SK-N-SH (cell line): ENCODE measurements around the gene CHST6. TPM values are rescaled to one million over a fixed set of nuclear protein-coding genes. Genes with fewer than 3 reads are reported as not detected.

Experiments used
- CTCF ChIA-PET: fragments of 300-600, 350-600 bp; formaldehyde crosslinking; extraction: SDS; loops from one replicate; lab custom pipeline; 2021; lab: Yijun Ruan, JAX
- POLR2A ChIA-PET: fragments of 350-600 bp; sonication (Branson Sonifier 250); formaldehyde crosslinking; extraction: SDS; loops from one replicate; lab custom pipeline; 2020; ENCODE audit warnings: antibody characterized with exemption, inconsistent platforms; lab: Yijun Ruan, JAX
- DNase-seq: peaks from one replicate; pipeline ENCODE4 v3.0.0; 2012
- H2AFZ ChIP-seq: fragments of 200-600 bp; sonication (generic); 2 replicates; pipeline ENCODE4 v1.8.1; 2016; ENCODE audit warnings: antibody characterized with exemption, mild to moderate bottlenecking, low read depth
- H3F3A ChIP-seq: fragments of 200-600 bp; sonication (generic); replicated peaks from 2 replicates; pipeline ENCODE3; 2016; ENCODE audit warnings: antibody characterized with exemption, mild to moderate bottlenecking; ENCODE audit not compliant: insufficient read depth
- H3K27ac ChIP-seq, 2 experiments: fragments of 200-500 bp in 1 of 2; fragments of 200-600 bp in 1 of 2; sonication (Bioruptor generic) in 1 of 2; sonication (generic), shearing (Covaris generic) in 1 of 2; 2 replicates each; pipeline versions ENCODE4 v1.5.1 to v1.6.1; 2014 to 2016; ENCODE audit warnings: low read depth in 2 of 2, inconsistent platforms in 1 of 2, low read length in 1 of 2, mild to moderate bottlenecking in 1 of 2, mixed read lengths in 1 of 2
- H3K27me3 ChIP-seq: fragments of 200-600 bp; sonication (generic), shearing (Covaris generic); 2 replicates; pipeline ENCODE4 v1.6.1; 2016; ENCODE audit warnings: mixed run types; ENCODE audit not compliant: insufficient read depth
- H3K36me3 ChIP-seq, 2 experiments: fragments of 200-500 bp in 1 of 2; fragments of 200-600 bp in 1 of 2; sonication (Bioruptor generic) in 1 of 2; sonication (generic) in 1 of 2; replicated peaks in 1 of 2; 2 replicates each; pipeline versions ENCODE3 to v1.5.1; 2014 to 2016; ENCODE audit warnings: low read length in 1 of 2, mild to moderate bottlenecking in 1 of 2; ENCODE audit not compliant: insufficient read depth in 2 of 2, control insufficient read depth in 1 of 2
- H3K4me1 ChIP-seq, 2 experiments: fragments of 200-500 bp in 1 of 2; fragments of 200-600 bp in 1 of 2; sonication (Bioruptor generic) in 1 of 2; sonication (generic), shearing (Covaris generic) in 1 of 2; 2 replicates each; pipeline versions ENCODE4 v1.5.1 to v1.6.1; 2014 to 2016; ENCODE audit warnings: low read depth in 1 of 2, low read length in 1 of 2, mixed run types in 1 of 2; ENCODE audit not compliant: insufficient read depth in 2 of 2, control insufficient read depth in 1 of 2
- H3K4me2 ChIP-seq: fragments of 200-600 bp; sonication (generic), shearing (Covaris generic); 2 replicates; pipeline ENCODE4 v1.6.1; 2017; ENCODE audit warnings: mixed run types
- H3K4me3 ChIP-seq, 2 experiments: fragments of 200-500 bp in 1 of 2; fragments of 200-600 bp in 1 of 2; sonication (Bioruptor generic) in 1 of 2; sonication (generic), shearing (Covaris generic) in 1 of 2; 2 replicates each; pipeline versions ENCODE4 v1.5.1 to v1.8.1; 2014 to 2016; ENCODE audit warnings: low read depth in 2 of 2, inconsistent platforms in 1 of 2, low read length in 1 of 2, mild to moderate bottlenecking in 1 of 2, mixed read lengths in 1 of 2, moderate library complexity in 1 of 2
- H3K79me2 ChIP-seq: fragments of 200-600 bp; sonication (generic); 2 replicates; pipeline ENCODE4 v1.8.1; 2017; ENCODE audit warnings: mild to moderate bottlenecking; ENCODE audit not compliant: insufficient read depth
- H3K9ac ChIP-seq: fragments of 200-600 bp; sonication (generic); 2 replicates; pipeline ENCODE4 v1.6.1; 2017; ENCODE audit warnings: mixed run types
- H3K9me2 ChIP-seq: fragments of 200-600 bp; sonication (generic); 2 replicates; pipeline ENCODE4 v1.6.1; 2017; ENCODE audit warnings: mixed run types
- H3K9me3 ChIP-seq: fragments of 200-600 bp; sonication (generic); 2 replicates; pipeline ENCODE4 v1.6.1; 2017; ENCODE audit warnings: mixed run types, mild to moderate bottlenecking, moderate library complexity
- H4K20me1 ChIP-seq: fragments of 200-600 bp; sonication (generic); 2 replicates; pipeline ENCODE4 v1.6.1; 2017; ENCODE audit warnings: mild to moderate bottlenecking, mixed run types; ENCODE audit not compliant: insufficient read depth
- CTCF ChIP-seq: fragments of 200-600 bp; sonication (generic); IDR thresholded peaks from 2 replicates; pipeline ENCODE4 v1.6.1; 2017; ENCODE audit warnings: antibody characterized with exemption, mild to moderate bottlenecking, moderate library complexity
- ELF1 ChIP-seq: IDR thresholded peaks from 2 replicates; pipeline ENCODE4 v1.4.0; 2012
- EP300 ChIP-seq, 2 experiments: IDR thresholded peaks; 2 replicates each; pipeline versions ENCODE4 v1.4.0 to v1.6.1; 2012; ENCODE audit warnings: borderline replicate concordance in 1 of 2, low read depth in 1 of 2, low read length in 1 of 2
- EZH2phosphoT487 ChIP-seq: fragments of 200-600 bp; sonication (generic); IDR thresholded peaks from 2 replicates; pipeline ENCODE4 v1.6.1; 2017; ENCODE audit warnings: low read depth, mixed run types, mild to moderate bottlenecking, antibody characterized with exemption, moderate library complexity, borderline replicate concordance
- FOXJ3 ChIP-seq: sonication (generic); formaldehyde crosslinking; IDR thresholded peaks from 2 replicates; pipeline ENCODE4 v1.5.1; 2020; ENCODE audit warnings: mild to moderate bottlenecking, missing genetic modification reagents
- FOXM1 ChIP-seq: IDR thresholded peaks from 2 replicates; pipeline ENCODE4 v1.4.0; 2012; ENCODE audit warnings: low read depth, mild to moderate bottlenecking
- GABPA ChIP-seq: IDR thresholded peaks from 2 replicates; pipeline ENCODE4 v1.4.0; 2012; ENCODE audit warnings: low read depth, mild to moderate bottlenecking
- GATA2 ChIP-seq: sonication (generic); formaldehyde crosslinking; IDR thresholded peaks from 2 replicates; pipeline ENCODE4 v1.5.0; 2020; ENCODE audit warnings: mild to moderate bottlenecking, missing genetic modification reagents
- JUND ChIP-seq: IDR thresholded peaks from 2 replicates; pipeline ENCODE4 v1.4.0; 2012
- NFIC ChIP-seq: IDR thresholded peaks from 2 replicates; pipeline ENCODE4 v1.4.0; 2012; ENCODE audit warnings: borderline replicate concordance
- PBX3 ChIP-seq: IDR thresholded peaks from 2 replicates; pipeline ENCODE4; 2012
- POLR2AphosphoS5 ChIP-seq: IDR thresholded peaks from 2 replicates; pipeline ENCODE4 v1.6.1; 2012; ENCODE audit warnings: low read depth, low read length
- RFX5 ChIP-seq: IDR thresholded peaks from 2 replicates; pipeline ENCODE4 v1.6.1; 2012; ENCODE audit warnings: mild to moderate bottlenecking, improper control_type of control experiment, low read length
- TAF1 ChIP-seq: IDR thresholded peaks from 2 replicates; pipeline ENCODE4 v1.6.1; 2012; ENCODE audit warnings: low read depth, mild to moderate bottlenecking, low read length, moderate library complexity, borderline replicate concordance
- USF1 ChIP-seq: IDR thresholded peaks from 2 replicates; pipeline ENCODE4 v1.4.0; 2012; ENCODE audit warnings: low read depth, borderline replicate concordance
- YY1 ChIP-seq: IDR thresholded peaks from 2 replicates; pipeline ENCODE4 v1.4.0; 2012; ENCODE audit warnings: low read depth, mild to moderate bottlenecking
- WGBS: methylation state at CpG from one replicate; pipeline ENCODE4 v1.1.6; 2017; ENCODE audit warnings: low lambda C conversion rate; 5-methylcytosine and 5-hydroxymethylcytosine counted together
- polyA plus RNA-seq, 3 experiments: library from polyadenylated mRNA; depleted of rRNA; stranded (reverse); fragments of >200 nt; gene quantifications; 2 replicates each; pipeline ENCODE4 v1.2.3, GENCODE V29; 2012
- TF ChIP-seq, protein P1 (sequence below): IDR thresholded peaks from 2 replicates; pipeline ENCODE4 v1.6.1; 2012; ENCODE audit warnings: mild to moderate bottlenecking, low read depth, low read length, moderate library complexity
- TF ChIP-seq, protein P2 (sequence below): fragments of 150-350 bp; IDR thresholded peaks from 2 replicates; pipeline ENCODE4 v1.6.1; 2017; ENCODE audit warnings: antibody characterized with exemption, low read length, low read depth, borderline replicate concordance

The CHST6 gene
- polyA plus RNA-seq, 1 of the 3 experiments (the other 2 are of a cell fraction) = 0.30 TPM

DNA sequence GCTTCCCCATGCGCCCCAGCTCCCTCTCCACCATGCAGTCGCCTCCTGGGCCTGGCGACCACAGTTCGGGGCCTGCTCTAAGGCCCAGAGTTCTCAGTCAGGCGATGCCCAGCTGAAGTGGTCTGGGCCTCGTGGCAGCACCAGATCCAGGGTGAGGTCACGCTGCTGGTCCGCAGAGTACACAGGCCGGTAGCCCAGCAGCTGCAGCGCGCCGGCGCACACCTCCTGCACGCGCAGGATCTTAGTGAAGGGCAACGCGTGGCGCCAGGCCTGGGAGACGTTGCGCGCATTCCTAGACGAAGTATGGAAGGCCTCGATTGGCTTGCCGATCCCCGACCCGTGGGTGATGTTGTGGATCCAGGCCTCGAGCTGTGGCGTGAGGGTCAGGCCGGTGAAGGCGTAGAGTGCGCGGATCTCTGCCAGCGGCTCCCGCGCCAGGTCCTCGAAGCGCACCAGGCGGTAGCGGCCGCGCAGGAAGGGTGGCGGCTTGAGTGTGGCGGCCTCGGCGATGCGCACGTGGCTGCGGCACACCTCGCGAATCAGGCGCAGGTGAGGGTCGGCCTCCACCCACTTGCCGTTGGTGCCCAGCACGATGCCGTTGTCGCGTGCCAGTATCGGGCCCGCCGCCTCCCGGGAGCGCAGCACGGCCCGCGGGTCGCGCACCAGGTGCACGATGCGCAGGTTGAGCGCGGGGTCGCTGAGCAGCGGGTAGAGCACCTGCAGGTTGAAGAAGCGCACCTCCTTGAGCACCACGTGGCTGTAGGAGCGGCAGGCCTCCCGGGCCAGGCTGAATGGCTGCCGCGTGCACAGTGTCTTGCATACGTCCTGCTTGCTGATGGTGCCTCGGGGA, 34.0 kb upstream of the CHST6 start:
- ChIA-PET POLR2A (no interaction called here), CTCF (interaction anchor here (0.6 to 1.3 kb wide), 2 partner anchors 12 to 109 kb away, joined by 4 to 5 read pairs; no protein-coding TSS in a partner anchor)
- H3K79me2 ChIP-seq = no peaks in the 10 kb centered on the region
- H3K9me2 ChIP-seq = no peaks in the 10 kb centered on the region
- no peaks in the 10 kb centered on the region for H3K9me3 ChIP-seq
- H3K27me3 ChIP-seq = no peaks in the 10 kb centered on the region
- no peaks in the 10 kb centered on the region for H3K36me3 ChIP-seq
- no peak overlapping the region for H3K9ac ChIP-seq
- no peak overlapping the region for H3K4me3 ChIP-seq
- no peaks in the 10 kb centered on the region for H4K20me1 ChIP-seq
- no peaks in the 10 kb centered on the region for H3K4me1 ChIP-seq
- H3K4me2 ChIP-seq = no peak overlapping the region
- H3F3A ChIP-seq = no peaks in the 10 kb centered on the region
- no peak for DNase-seq
- TF ChIP-seq FOXM1 = no peak
- TF ChIP-seq USF1 = no peak
- TF ChIP-seq RFX5 = no peak
- no peak for TF ChIP-seq ELF1
- TF ChIP-seq, all 33 proteins: peak for 0
- Histone ChIP-seq H3K27ac (no peak overlapping the region), H2AFZ (no peak overlapping the region)
- WGBS = 95% methylated on average over 61 of the region's 81 CpGs

DNA sequence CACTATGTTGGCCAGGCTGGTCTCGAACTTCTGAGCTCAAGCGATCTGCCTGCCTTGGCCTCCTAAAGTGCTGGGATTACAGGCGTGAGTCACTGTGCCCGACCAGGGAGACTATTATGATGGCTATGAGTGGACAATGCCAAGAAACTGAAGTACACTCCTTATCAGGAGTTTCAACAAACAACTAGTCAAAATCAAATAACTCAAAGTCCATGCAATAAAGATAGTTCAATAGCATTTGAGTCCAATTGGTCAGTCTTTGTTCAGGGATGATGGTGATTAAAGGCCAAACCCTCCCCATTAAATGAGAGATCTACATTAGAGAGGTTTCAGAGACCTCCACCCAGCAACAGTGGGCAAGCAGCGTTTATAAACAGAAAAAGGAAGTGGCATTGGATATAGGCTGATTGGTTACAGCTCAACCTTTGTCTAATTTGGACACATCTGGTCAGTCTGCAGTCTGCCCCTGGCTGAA, 32.6 kb upstream of the CHST6 start:
- Histone ChIP-seq H3K9me2 (no peaks in the 10 kb centered on the region), H3K79me2 (no peaks in the 10 kb centered on the region), H4K20me1 (no peaks in the 10 kb centered on the region), H3K27me3 (no peaks in the 10 kb centered on the region), H3K9me3 (no peaks in the 10 kb centered on the region), H3F3A (no peaks in the 10 kb centered on the region), H3K4me3 (no peak overlapping the region), H3K36me3 (no peaks in the 10 kb centered on the region), H3K9ac (no peak overlapping the region), H2AFZ (no peak overlapping the region), H3K27ac (no peak overlapping the region), H3K4me2 (no peak overlapping the region), H3K4me1 (no peaks in the 10 kb centered on the region)
- POLR2A ChIA-PET = interaction anchor here (0.6 kb wide), 1 partner anchor 32 kb away, joined by 4 read pairs; no protein-coding TSS in a partner anchor
- 86% methylated on average over 5 of the region's 5 CpGs for WGBS
- no peak for DNase-seq
- CTCF ChIA-PET = interaction anchor here (1.3 kb wide), 1 partner anchor 10 kb away, joined by 5 read pairs; no protein-coding TSS in a partner anchor
- no peak for TF ChIP-seq CTCF
- no peak for TF ChIP-seq PBX3
- no peak for TF ChIP-seq FOXJ3 (CRISPR knock-in tag)
- TF ChIP-seq, protein P1, sequence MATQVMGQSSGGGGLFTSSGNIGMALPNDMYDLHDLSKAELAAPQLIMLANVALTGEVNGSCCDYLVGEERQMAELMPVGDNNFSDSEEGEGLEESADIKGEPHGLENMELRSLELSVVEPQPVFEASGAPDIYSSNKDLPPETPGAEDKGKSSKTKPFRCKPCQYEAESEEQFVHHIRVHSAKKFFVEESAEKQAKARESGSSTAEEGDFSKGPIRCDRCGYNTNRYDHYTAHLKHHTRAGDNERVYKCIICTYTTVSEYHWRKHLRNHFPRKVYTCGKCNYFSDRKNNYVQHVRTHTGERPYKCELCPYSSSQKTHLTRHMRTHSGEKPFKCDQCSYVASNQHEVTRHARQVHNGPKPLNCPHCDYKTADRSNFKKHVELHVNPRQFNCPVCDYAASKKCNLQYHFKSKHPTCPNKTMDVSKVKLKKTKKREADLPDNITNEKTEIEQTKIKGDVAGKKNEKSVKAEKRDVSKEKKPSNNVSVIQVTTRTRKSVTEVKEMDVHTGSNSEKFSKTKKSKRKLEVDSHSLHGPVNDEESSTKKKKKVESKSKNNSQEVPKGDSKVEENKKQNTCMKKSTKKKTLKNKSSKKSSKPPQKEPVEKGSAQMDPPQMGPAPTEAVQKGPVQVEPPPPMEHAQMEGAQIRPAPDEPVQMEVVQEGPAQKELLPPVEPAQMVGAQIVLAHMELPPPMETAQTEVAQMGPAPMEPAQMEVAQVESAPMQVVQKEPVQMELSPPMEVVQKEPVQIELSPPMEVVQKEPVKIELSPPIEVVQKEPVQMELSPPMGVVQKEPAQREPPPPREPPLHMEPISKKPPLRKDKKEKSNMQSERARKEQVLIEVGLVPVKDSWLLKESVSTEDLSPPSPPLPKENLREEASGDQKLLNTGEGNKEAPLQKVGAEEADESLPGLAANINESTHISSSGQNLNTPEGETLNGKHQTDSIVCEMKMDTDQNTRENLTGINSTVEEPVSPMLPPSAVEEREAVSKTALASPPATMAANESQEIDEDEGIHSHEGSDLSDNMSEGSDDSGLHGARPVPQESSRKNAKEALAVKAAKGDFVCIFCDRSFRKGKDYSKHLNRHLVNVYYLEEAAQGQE = no peak
- TF ChIP-seq GATA2 = no peak
- no peak for TF ChIP-seq EP300 (IDR thresholded peaks at IDR 0.05; ENCODE audit: borderline replicate concordance in 1 of 2, low read depth in 1 of 2, low read length in 1 of 2)
- TF ChIP-seq, protein P2, sequence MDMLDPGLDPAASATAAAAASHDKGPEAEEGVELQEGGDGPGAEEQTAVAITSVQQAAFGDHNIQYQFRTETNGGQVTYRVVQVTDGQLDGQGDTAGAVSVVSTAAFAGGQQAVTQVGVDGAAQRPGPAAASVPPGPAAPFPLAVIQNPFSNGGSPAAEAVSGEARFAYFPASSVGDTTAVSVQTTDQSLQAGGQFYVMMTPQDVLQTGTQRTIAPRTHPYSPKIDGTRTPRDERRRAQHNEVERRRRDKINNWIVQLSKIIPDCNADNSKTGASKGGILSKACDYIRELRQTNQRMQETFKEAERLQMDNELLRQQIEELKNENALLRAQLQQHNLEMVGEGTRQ = no peak
- TF ChIP-seq YY1 = no peak
- no peak for TF ChIP-seq NFIC
- TF ChIP-seq POLR2AphosphoS5 = no peak
- no peak for TF ChIP-seq GABPA
- TF ChIP-seq EZH2phosphoT487 = no peak
- TF ChIP-seq TAF1 = no peak
- TF ChIP-seq JUND = no peak
